Measurements from ENCODE around the gene OR51A4.

GRCh38 chr11:4975436-4975835, 28.0 kb upstream of the OR51A4 start:
- no peak for TF ChIP-seq RAD21 (IDR thresholded peaks at IDR 0.05; ENCODE audit: low read depth)
- no peak for TF ChIP-seq REST (IDR thresholded peaks at IDR 0.05; ENCODE audit: low read depth)
- TF ChIP-seq EP300 (IDR thresholded peaks at IDR 0.05; ENCODE audit: borderline replicate concordance): no peak
- no peak for TF ChIP-seq TAF1 (IDR thresholded peaks at IDR 0.05; ENCODE audit: low read depth)
